ENCODE results near the gene TBCC. TPM values are rescaled to one million over a fixed set of nuclear protein-coding genes. Genes with fewer than 3 reads are reported as not detected.

The TBCC gene
- total RNA-seq, 2 donors from 2014 or later: 14.5 to 25.4 TPM

GRCh38 chr6:42783876-42784642 is 38.2 kb upstream of the TBCC start:
- Histone ChIP-seq H3K27ac (peak overlapping the region; percentile 98 to 100 (median 100)), H3K36me3 (replicated peaks in 1 of 2; ENCODE audit: insufficient read depth in 1 of 2, low read depth in 2 of 2) (no peaks in the 10 kb centered on the region), H3K4me1 (peaks cover 48% of the 10 kb centered on the region), H3K4me3 (peak overlapping the region; percentile 47 to 60), H3K9me3 (no peaks in the 10 kb centered on the region), H3K27me3 (no peaks in the 10 kb centered on the region)
- intact Hi-C loops (cut with DNase I): no loop called here
- TF ChIP-seq POLR2A (IDR thresholded peaks at IDR 0.05) (no peak), CTCF (IDR thresholded peaks at IDR 0.05) (no peak)
- no peak for ATAC-seq
- peak in 1 of 4 donors; percentile 69 for DNase-seq
- 0 to 1% methylated on average over 10 of the region's 10 CpGs for WGBS, 2 donors

GRCh38 chr6:42783177-42783875 is 37.4 kb upstream of the TBCC start:
- H3K36me3 ChIP-seq (replicated peaks in 1 of 2; ENCODE audit: insufficient read depth in 1 of 2, low read depth in 2 of 2): no peaks in the 10 kb centered on the region
- WGBS, 2 donors: 0% methylated on average over 3 to 66 of the region's 79 CpGs
- intact Hi-C loops (cut with DNase I): no loop called here

GRCh38 chr6:42782689-42783176 is 36.8 kb upstream of the TBCC start:
- H3K9me3 ChIP-seq: no peaks in the 10 kb centered on the region
- no peaks in the 10 kb centered on the region for H3K36me3 ChIP-seq (replicated peaks in 1 of 2; ENCODE audit: insufficient read depth in 1 of 2, low read depth in 2 of 2)
- H3K27me3 ChIP-seq: no peaks in the 10 kb centered on the region
- intact Hi-C loops (cut with DNase I): no loop called here
- 0% methylated on average over 19 to 50 of the region's 51 CpGs for WGBS, 2 donors
- TF ChIP-seq POLR2A (IDR thresholded peaks at IDR 0.05): peak; percentile 74 to 95 (median 92)
- no peak for TF ChIP-seq CTCF (IDR thresholded peaks at IDR 0.05)
- ATAC-seq (peak; percentile 62), DNase-seq (peak; percentile 74 to 82 (median 77))
- peak overlapping the region; percentile 98 to 100 (median 100) for H3K27ac ChIP-seq
- peak overlapping the region; percentile 47 to 60 for H3K4me3 ChIP-seq
- peaks cover 39% of the 10 kb centered on the region for H3K4me1 ChIP-seq

More at GRCh38 chr6:42783177-42783875, 37.4 kb upstream of the TBCC start:
- Histone ChIP-seq H3K27me3 (no peaks in the 10 kb centered on the region), H3K27ac (peak overlapping the region; percentile 98 to 100 (median 100)), H3K4me3 (peak overlapping the region; percentile 47 to 60), H3K4me1 (peaks cover 41% of the 10 kb centered on the region), H3K9me3 (no peaks in the 10 kb centered on the region)
- peak; percentile 74 to 84 (median 82) for DNase-seq
- peak; percentile 74 for ATAC-seq
- TF ChIP-seq CTCF (IDR thresholded peaks at IDR 0.05) (no peak), POLR2A (IDR thresholded peaks at IDR 0.05) (peak; percentile 5 to 55 (median 27))

GRCh38 chr6:42781796-42782688 is 36.1 kb upstream of the TBCC start, which contains the start of gene BICRAL:
Gene BICRAL (plus strand): TSS chr6:42782052. CDS start chr6:42822023, 39,971 bp downstream.
- H3K27me3 ChIP-seq: no peaks in the 10 kb centered on the region
- TF ChIP-seq CTCF (IDR thresholded peaks at IDR 0.05): no peak
- peak in 2 of 3 donors; percentile 28 to 29 for TF ChIP-seq POLR2A (IDR thresholded peaks at IDR 0.05)
- H3K27ac ChIP-seq: peak within 1 kb of the TSS; percentile 98 to 100 (median 100)
- ATAC-seq (peak; percentile 57), DNase-seq (peak; percentile 65 to 75 (median 70))
- H3K36me3 ChIP-seq (replicated peaks in 1 of 2; ENCODE audit: insufficient read depth in 1 of 2, low read depth in 2 of 2): no peaks in the 10 kb centered on the region
- intact Hi-C loops (cut with DNase I): no loop called here
- peaks cover 34% of the 10 kb centered on the region for H3K4me1 ChIP-seq
- 0 to 2% methylated on average over 38 to 61 of the region's 70 CpGs for WGBS, 2 donors
- H3K4me3 ChIP-seq: peak within 1 kb of the TSS; percentile 47 to 60
- no peaks in the 10 kb centered on the region for H3K9me3 ChIP-seq
